Endothelial cell (in vitro differentiated cells): ENCODE data around the gene KCNH3. TPM values are rescaled to one million over a fixed set of nuclear protein-coding genes. Genes with fewer than 3 reads are reported as not detected.
A peak's percentile ranks its signal among the peaks of the same experiment; 100 is the strongest.

Source experiments
- DNase-seq: peaks from one replicate; pipeline ENCODE4 v3.0.0; 2021; ENCODE audit warnings: low spot score
- H3K27ac Mint-ChIP-seq: one replicate; pipeline ENCODE4 v1.8.0; 2021; ENCODE audit warnings: mixed read lengths, inconsistent platforms; ENCODE audit not compliant: unreplicated experiment
- H3K27me3 Mint-ChIP-seq: one replicate; pipeline ENCODE4 v1.8.0; 2021; ENCODE audit warnings: mild to moderate bottlenecking, moderate library complexity, mixed read lengths, inconsistent platforms; ENCODE audit not compliant: unreplicated experiment
- H3K36me3 Mint-ChIP-seq: one replicate; pipeline ENCODE4 v1.8.0; 2021; ENCODE audit warnings: mild to moderate bottlenecking, low read depth, mixed read lengths, inconsistent platforms; ENCODE audit not compliant: unreplicated experiment
- H3K4me1 Mint-ChIP-seq: one replicate; pipeline ENCODE4 v1.8.0; 2021; ENCODE audit warnings: mild to moderate bottlenecking, mixed read lengths, inconsistent platforms; ENCODE audit not compliant: unreplicated experiment
- H3K4me3 Mint-ChIP-seq: one replicate; pipeline ENCODE4 v1.8.0; 2021; ENCODE audit warnings: mild to moderate bottlenecking, mixed read lengths, inconsistent platforms; ENCODE audit not compliant: unreplicated experiment
- H3K9me3 Mint-ChIP-seq: one replicate; pipeline ENCODE4 v1.8.0; 2021; ENCODE audit warnings: mixed read lengths, inconsistent platforms; ENCODE audit not compliant: unreplicated experiment
- CTCF ChIP-seq: fragments of 200-600 bp; sonication (generic); IDR thresholded peaks from one replicate; pipeline ENCODE4 v1.5.0; 2021; ENCODE audit warnings: antibody characterized with exemption; ENCODE audit not compliant: unreplicated experiment
- total RNA-seq: library from RNA; stranded (reverse); fragmentation: NEBNext Ultra II Directional; extraction: Animal tissue kit (Norgen Biotek cat#: 25700); gene quantifications from one replicate; pipeline ENCODE4 v1.2.1, GENCODE V29; 2021; ENCODE audit not compliant: unreplicated experiment

The KCNH3 gene
- total RNA-seq, 1 donor from 2014 or later, result 0.15 TPM

GRCh38 chr12:49580572-49581535, 42.0 kb downstream of the KCNH3 start:
- no peak overlapping the region for H3K4me3 Mint-ChIP-seq
- H3K9me3 Mint-ChIP-seq, result no peaks in the 10 kb centered on the region
- DNase-seq, result peak; percentile 85
- peak; percentile 51 for TF ChIP-seq CTCF
- peaks cover 31% of the 10 kb centered on the region for H3K36me3 Mint-ChIP-seq
- H3K27me3 Mint-ChIP-seq, result peaks cover 12% of the 10 kb centered on the region
- no peak overlapping the region for H3K27ac Mint-ChIP-seq
- H3K4me1 Mint-ChIP-seq, result peaks cover 14% of the 10 kb centered on the region

GRCh38 chr12:49582201-49582600, 43.4 kb downstream of the KCNH3 start:
- Mint-ChIP-seq H3K36me3 (peaks cover 29% of the 10 kb centered on the region), H3K27me3 (peaks cover 11% of the 10 kb centered on the region), H3K4me1 (peaks cover 16% of the 10 kb centered on the region), H3K4me3 (no peak overlapping the region), H3K9me3 (no peaks in the 10 kb centered on the region), H3K27ac (no peak overlapping the region)
- DNase-seq, result no peak
- TF ChIP-seq CTCF, result no peak

DNA sequence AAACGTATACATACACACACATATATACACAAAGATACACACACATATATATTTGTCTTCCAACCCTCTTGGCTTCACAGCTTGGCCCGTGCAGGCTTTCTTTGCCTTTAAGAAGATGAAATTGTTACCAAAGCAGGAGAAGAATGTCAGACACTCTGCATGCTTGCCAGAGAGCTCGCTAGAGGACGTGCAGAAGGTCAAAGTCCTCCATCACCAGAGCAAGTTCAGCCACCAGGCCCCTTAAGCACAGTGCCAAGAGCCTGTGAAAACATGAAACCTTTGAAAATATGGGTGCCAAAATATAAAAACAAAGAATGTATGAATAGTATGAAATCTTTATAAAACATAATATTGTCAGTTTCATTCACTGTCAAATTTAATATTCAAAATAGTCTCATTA, 44.0 kb downstream of the KCNH3 start:
- no peak for DNase-seq
- Mint-ChIP-seq H3K27me3 (peaks cover 9% of the 10 kb centered on the region), H3K9me3 (no peaks in the 10 kb centered on the region), H3K4me3 (no peak overlapping the region), H3K36me3 (peaks cover 23% of the 10 kb centered on the region), H3K27ac (no peak overlapping the region), H3K4me1 (peaks cover 12% of the 10 kb centered on the region)
- TF ChIP-seq CTCF, result no peak

- H3K9me3 Mint-ChIP-seq, result no peaks in the 10 kb centered on the region
- H3K4me1 Mint-ChIP-seq, result peaks cover 12% of the 10 kb centered on the region
- peaks cover 11% of the 10 kb centered on the region for H3K27me3 Mint-ChIP-seq
- no peak overlapping the region for H3K4me3 Mint-ChIP-seq
- no peak for DNase-seq
- peaks cover 20% of the 10 kb centered on the region for H3K36me3 Mint-ChIP-seq
- no peak overlapping the region for H3K27ac Mint-ChIP-seq
- no peak for TF ChIP-seq CTCF
Observed at GRCh38 chr12:49583366-49584094, 44.7 kb downstream of the KCNH3 start.

DNA sequence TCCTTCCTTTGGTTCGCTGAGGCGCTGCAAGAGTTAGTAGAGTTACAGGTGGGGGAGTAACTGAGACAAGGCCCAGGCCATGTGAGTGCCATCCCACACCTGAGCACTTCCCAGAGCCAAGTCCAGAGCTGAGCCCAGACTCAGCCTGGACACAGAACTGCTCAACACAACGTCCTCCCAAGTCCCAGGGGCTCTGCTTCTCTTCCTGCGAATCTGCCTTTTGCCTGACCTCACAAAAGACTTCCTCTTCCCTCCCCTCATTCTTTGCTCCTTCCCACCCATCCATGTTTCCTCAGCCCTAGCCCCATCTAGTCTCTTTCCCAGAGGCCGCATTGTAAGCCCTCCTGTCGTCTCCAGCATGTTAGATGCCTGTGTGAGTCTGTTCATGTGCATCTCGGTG, 45.8 kb downstream of the KCNH3 start:
- TF ChIP-seq CTCF, result no peak
- Mint-ChIP-seq H3K27me3 (peaks cover 10% of the 10 kb centered on the region), H3K9me3 (no peaks in the 10 kb centered on the region), H3K4me1 (peaks cover 15% of the 10 kb centered on the region), H3K27ac (peak overlapping the region; percentile 39), H3K4me3 (peak overlapping the region; percentile 17), H3K36me3 (peaks cover 18% of the 10 kb centered on the region)
- DNase-seq, result no peak
